ENCODE data around the gene CHRND.

The CHRND gene

GRCh38 chr2:232544674-232545073, 18.7 kb downstream of the CHRND start:
- TF ChIP-seq ZFX (IDR thresholded peaks at IDR 0.05) (no peak), CTCF (conservative IDR thresholded peaks at IDR 0.05) (no peak)

GRCh38 chr2:232545511-232546375, 19.8 kb downstream of the CHRND start:
- TF ChIP-seq ZFX (IDR thresholded peaks at IDR 0.05): no peak
- TF ChIP-seq CTCF (conservative IDR thresholded peaks at IDR 0.05): no peak
- no peak overlapping the region for H3K27ac ChIP-seq

More at GRCh38 chr2:232544674-232545073, 18.7 kb downstream of the CHRND start:
- H3K27ac ChIP-seq: no peak overlapping the region

DNA sequence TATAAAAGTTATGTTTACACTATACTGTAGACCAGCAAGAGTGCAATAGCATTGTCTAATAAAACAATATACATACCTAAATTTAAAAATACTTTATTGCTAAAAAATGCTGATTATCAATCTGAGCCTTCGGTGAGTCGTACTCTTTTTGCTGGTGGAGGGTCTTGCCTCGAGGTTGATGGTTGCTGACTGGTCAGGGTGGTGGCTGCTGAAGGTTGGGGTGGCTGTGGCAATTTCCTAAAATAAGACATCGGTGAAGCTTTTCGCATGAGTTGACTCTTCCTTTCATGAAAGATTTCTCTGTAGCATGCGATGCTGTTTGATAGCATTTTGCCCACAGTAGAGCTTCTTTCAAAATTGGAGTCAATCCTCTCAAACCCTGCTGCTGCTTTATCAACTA, 22.0 kb downstream of the CHRND start:
- no peak overlapping the region for H3K27ac ChIP-seq
- TF ChIP-seq CTCF (conservative IDR thresholded peaks at IDR 0.05) (no peak), ZFX (IDR thresholded peaks at IDR 0.05) (no peak)

- H3K27ac ChIP-seq: peak overlapping the region; percentile 95
- TF ChIP-seq CTCF (conservative IDR thresholded peaks at IDR 0.05) (no peak), ZFX (IDR thresholded peaks at IDR 0.05) (no peak)
These were observed 23.8 kb downstream of the CHRND start for GRCh38 chr2:232549655-232550353.

GRCh38 chr2:232550354-232551249, 24.6 kb downstream of the CHRND start, which contains the start of the genes EIF4E2 and TIGD1:
EIF4E2 (plus strand) TSS chr2:232550689; CDS start chr2:232550725, 36 bp downstream.
TIGD1 (minus strand) TSS chr2:232550557; CDS start chr2:232549882, 675 bp downstream.
- TF ChIP-seq CTCF (conservative IDR thresholded peaks at IDR 0.05): peak; percentile 35
- TF ChIP-seq ZFX (IDR thresholded peaks at IDR 0.05): 0 out of 2 replicates have a peak, but pooled peaks have one; percentile 23
- peak within 1 kb of the TSS; percentile 95 for H3K27ac ChIP-seq

DNA sequence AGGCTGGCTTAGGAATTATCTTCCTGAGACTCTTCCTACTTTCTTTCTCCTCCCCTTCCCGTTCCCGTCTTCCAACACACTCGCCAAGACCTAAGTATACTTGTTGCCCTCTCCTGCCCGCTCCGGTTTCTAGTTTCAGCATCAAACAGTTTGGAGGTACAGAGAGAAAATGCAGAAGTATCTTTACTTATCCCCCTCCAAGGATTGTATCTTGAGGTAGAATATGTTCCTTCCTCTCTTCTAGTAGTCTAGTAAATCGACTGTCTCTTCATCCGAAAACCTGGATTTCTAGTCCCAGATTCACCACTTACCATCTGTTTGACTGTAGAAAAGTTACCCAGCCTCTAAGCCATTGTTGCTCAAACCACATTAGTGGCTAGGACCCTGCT, 25.3 kb downstream of the CHRND start:
- TF ChIP-seq CTCF (conservative IDR thresholded peaks at IDR 0.05) (no peak), ZFX (IDR thresholded peaks at IDR 0.05) (no peak)
- H3K27ac ChIP-seq: peak overlapping the region; percentile 95
